ENCODE results near the gene MSANTD1.

The MSANTD1 gene

GRCh38 chr4:3248178-3248480 lies 830 bp upstream of the MSANTD1 start:
- DNase-seq (ENCODE audit: low read depth), result no peak

- DNase-seq (ENCODE audit: low read depth), result no peak
Observed at GRCh38 chr4:3249711-3250437, 915 bp downstream of the MSANTD1 start.

- no peak for DNase-seq (ENCODE audit: low read depth)
Observed at GRCh38 chr4:3250438-3250955, 1.5 kb downstream of the MSANTD1 start.

GRCh38 chr4:3250956-3251690 lies 2.2 kb downstream of the MSANTD1 start:
- no peak for DNase-seq (ENCODE audit: low read depth)

- DNase-seq (ENCODE audit: low read depth), result no peak
Observed at GRCh38 chr4:3251691-3252479, 2.9 kb downstream of the MSANTD1 start.

GRCh38 chr4:3252480-3252828 lies 3.5 kb downstream of the MSANTD1 start:
- no peak for DNase-seq (ENCODE audit: low read depth)

GRCh38 chr4:3252831-3253641 lies 4.1 kb downstream of the MSANTD1 start:
- DNase-seq (ENCODE audit: low read depth), result no peak

GRCh38 chr4:3253808-3254207 lies 4.8 kb downstream of the MSANTD1 start:
- DNase-seq (ENCODE audit: low read depth), result no peak

- no peak for DNase-seq (ENCODE audit: low read depth)
Observed at GRCh38 chr4:3254302-3255131, 5.6 kb downstream of the MSANTD1 start.

GRCh38 chr4:3255611-3256186 lies 6.7 kb downstream of the MSANTD1 start:
- no peak for DNase-seq (ENCODE audit: low read depth)

GRCh38 chr4:3256230-3257102 lies 7.5 kb downstream of the MSANTD1 start:
- DNase-seq (ENCODE audit: low read depth), result no peak

GRCh38 chr4:3257103-3257555 lies 8.2 kb downstream of the MSANTD1 start:
- no peak for DNase-seq (ENCODE audit: low read depth)

- DNase-seq (ENCODE audit: low read depth), result no peak
Observed at GRCh38 chr4:3257556-3258482, 8.9 kb downstream of the MSANTD1 start.

- no peak for DNase-seq (ENCODE audit: low read depth)
Observed at GRCh38 chr4:3261411-3262207, 12.7 kb downstream of the MSANTD1 start.

- DNase-seq (ENCODE audit: low read depth), result no peak
Observed at GRCh38 chr4:3262208-3263052, 13.5 kb downstream of the MSANTD1 start.

- DNase-seq (ENCODE audit: low read depth), result no peak
Observed at GRCh38 chr4:3263053-3263875, 14.3 kb downstream of the MSANTD1 start.

All from activated T-cell treated with anti-CD3 and anti-CD28 coated beads for 1 hour (primary cell).